Measurements from ENCODE around the gene ADAMTS19.
"Not testable (repeated sequence)": the region's sequence is repeated elsewhere in the genome, so short reads cannot be mapped to it uniquely, and the experiment has no call there.

The ADAMTS19 gene, protein sequence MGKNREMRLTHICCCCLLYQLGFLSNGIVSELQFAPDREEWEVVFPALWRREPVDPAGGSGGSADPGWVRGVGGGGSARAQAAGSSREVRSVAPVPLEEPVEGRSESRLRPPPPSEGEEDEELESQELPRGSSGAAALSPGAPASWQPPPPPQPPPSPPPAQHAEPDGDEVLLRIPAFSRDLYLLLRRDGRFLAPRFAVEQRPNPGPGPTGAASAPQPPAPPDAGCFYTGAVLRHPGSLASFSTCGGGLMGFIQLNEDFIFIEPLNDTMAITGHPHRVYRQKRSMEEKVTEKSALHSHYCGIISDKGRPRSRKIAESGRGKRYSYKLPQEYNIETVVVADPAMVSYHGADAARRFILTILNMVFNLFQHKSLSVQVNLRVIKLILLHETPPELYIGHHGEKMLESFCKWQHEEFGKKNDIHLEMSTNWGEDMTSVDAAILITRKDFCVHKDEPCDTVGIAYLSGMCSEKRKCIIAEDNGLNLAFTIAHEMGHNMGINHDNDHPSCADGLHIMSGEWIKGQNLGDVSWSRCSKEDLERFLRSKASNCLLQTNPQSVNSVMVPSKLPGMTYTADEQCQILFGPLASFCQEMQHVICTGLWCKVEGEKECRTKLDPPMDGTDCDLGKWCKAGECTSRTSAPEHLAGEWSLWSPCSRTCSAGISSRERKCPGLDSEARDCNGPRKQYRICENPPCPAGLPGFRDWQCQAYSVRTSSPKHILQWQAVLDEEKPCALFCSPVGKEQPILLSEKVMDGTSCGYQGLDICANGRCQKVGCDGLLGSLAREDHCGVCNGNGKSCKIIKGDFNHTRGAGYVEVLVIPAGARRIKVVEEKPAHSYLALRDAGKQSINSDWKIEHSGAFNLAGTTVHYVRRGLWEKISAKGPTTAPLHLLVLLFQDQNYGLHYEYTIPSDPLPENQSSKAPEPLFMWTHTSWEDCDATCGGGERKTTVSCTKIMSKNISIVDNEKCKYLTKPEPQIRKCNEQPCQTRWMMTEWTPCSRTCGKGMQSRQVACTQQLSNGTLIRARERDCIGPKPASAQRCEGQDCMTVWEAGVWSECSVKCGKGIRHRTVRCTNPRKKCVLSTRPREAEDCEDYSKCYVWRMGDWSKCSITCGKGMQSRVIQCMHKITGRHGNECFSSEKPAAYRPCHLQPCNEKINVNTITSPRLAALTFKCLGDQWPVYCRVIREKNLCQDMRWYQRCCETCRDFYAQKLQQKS

DNA sequence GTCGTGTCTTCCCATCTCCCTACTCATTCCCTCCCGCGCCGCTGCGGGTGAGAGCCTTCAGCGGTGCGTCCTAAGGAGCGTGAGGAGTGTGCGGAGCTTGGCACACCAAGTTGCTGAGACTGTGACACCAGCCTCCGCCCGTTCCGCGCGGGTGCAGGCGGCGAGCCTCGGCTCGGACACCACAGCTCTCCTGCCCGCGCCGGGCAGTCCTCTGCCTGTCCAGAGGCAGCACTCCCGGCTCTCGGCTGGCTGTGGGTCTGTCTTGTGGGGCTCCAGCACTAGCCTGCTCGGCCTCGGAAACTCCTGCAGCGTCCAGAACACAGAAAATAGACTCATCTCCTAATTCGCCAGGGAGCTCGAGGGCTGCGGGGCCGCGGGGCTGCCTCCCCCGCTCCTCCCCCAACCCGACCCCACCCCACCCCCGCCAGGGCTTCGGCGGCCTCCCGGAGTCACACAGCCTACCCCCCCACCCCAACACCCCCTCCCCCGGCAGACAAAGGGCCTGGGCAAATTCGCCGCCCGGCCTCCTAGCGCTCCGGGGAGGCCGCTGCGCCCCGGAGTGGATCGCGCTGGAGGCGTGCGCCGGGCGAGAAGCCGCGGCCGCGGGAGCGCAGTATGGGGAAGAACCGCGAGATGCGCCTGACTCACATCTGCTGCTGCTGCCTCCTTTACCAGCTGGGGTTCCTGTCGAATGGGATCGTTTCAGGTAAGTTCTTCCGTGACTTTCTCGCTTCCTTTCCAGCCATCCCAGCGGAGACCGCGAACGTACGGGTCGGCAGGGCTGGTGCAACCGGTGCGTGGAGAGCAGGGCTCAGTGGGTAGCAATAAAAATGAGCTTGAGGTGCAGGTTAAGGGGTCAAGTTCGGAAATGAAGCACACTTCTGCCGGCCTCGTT is at the start of gene ADAMTS19:
TSS of gene ADAMTS19 (plus strand) at position 522 of the 895 bp plus-strand sequence. CDS start at position 616, 94 bp downstream.
- FAIRE-seq (no peak), DNase-seq (ENCODE audit: insufficient read length, low spot score) (no peak)
- TF ChIP-seq POLR2A (IDR thresholded peaks at IDR 0.05; ENCODE audit: low read depth, low read length): no peak

DNA sequence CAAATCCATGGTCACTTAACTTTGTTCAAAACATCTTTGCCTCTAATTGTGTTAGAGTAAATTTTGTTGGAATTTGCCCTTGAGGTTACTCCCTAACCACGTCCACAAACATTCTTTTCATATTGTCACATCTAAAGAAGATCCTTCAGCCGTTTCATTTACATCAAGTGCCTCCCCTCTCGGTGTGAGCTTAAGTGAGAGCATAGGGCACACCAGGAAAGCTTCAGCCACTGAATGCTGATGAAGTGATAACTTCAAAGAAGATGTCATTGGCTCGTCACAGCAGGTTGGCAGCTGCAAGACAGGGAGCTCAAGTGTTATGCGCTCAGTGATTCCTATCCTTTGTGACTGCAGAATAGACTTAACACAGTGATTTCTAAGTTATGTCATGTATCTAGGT is 49.6 kb upstream of the ADAMTS19 start:
- no peak for FAIRE-seq
- no peak for DNase-seq (ENCODE audit: insufficient read length, low spot score)
- no peak for TF ChIP-seq POLR2A (IDR thresholded peaks at IDR 0.05; ENCODE audit: low read depth, low read length)

DNA sequence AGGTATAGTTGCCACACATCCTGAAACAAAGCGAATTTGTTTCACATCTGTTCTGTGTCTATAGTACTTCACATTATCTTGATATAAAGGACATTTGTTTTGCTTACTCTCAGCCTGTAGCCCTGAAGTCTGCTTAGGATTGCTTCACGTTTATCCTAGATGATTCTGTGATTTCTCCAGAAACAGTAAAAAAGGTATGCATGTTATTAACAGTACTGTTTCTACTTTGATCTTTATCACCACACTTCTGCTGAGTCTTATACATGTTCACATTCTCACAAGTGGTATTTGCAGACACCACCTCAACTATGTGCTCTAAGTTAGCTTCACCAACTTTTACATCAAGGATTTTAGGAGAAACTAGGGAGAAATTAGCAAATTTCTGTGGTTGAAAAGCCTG is 47.4 kb upstream of the ADAMTS19 start:
- FAIRE-seq (no peak), DNase-seq (ENCODE audit: insufficient read length, low spot score) (no peak)
- TF ChIP-seq POLR2A (IDR thresholded peaks at IDR 0.05; ENCODE audit: low read depth, low read length): no peak

DNA sequence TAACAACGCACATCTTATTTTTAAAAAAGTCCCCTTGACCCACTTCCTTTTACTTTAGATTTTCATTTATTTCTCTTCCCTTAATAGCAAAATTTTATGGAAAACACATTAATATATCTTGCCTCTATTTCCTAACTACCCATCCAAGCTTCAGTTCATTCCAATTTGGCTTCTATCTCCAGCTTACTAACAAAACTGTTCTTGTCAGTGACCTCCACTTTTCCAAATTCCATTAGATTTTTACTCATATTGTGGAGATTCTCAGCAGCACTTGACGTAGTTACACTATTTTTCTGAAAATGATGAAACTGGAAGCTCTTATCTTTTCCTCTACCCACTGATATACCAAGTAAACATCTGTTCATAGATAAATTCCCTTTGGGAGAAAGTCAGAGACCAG is 46.5 kb upstream of the ADAMTS19 start:
- FAIRE-seq: no peak
- no peak for TF ChIP-seq POLR2A (IDR thresholded peaks at IDR 0.05; ENCODE audit: low read depth, low read length)
- DNase-seq (ENCODE audit: insufficient read length, low spot score): no peak

DNA sequence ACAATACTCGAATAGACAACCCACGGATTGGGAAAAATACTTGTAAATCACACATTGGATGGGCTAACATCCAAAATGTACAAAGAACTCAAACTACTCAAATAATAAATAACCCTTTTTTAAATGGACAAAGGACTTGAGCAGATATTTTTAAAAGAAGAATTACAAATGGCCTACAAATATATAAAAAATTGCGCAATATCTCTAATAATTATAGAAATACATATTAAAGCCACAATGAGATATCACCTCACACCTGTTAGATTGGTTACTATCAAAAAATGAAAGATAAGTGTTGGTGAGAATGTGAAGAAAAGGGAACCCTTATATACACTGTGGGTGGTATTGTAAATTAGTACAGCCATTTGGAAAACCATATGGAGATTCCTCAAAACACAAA is 40.8 kb upstream of the ADAMTS19 start:
- FAIRE-seq (no peak), DNase-seq (ENCODE audit: insufficient read length, low spot score) (no peak)
- TF ChIP-seq POLR2A (IDR thresholded peaks at IDR 0.05; ENCODE audit: low read depth, low read length): no peak

DNA sequence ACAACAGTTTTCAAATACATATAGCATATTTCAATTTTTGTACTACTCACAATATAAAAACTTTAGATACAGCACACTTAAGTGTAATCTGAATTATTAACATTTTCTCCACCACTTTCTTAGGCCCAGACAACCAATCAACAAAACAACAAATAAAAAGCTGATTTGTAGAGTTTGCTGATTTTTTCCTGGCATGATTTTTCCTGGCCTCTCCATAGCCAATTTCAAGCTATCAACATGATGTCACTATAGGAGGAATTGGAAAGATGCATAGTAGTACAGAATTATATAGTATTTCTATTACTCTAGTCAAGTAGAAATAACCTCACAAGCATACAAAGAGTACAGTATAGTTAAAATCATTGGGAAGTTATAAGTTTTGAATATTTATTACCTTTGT is 35.1 kb upstream of the ADAMTS19 start:
- FAIRE-seq: no peak

DNA sequence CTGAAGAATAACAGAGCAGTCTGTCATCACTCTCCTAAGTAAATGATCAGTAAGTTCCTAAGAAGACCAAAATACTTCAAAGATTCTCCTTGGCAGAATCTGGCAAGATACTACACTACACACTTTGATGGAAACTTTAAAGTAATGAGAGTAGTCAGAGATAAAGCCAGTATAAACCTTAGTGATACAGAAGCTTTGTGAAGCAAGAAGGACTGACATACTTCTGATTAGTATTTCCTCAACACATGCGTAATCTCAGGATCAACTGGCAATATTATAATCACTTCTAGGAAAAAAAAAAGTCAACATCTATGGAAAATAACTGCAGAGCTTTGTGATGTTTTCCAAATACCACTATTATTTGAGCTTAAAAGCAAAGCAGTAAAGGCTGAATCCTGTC is 34.0 kb upstream of the ADAMTS19 start:
- no peak for FAIRE-seq
- no peak for DNase-seq (ENCODE audit: insufficient read length, low spot score)
- TF ChIP-seq POLR2A (IDR thresholded peaks at IDR 0.05; ENCODE audit: low read depth, low read length): no peak

More for the DNA sequence above, 35.1 kb upstream of the ADAMTS19 start:
- no peak for TF ChIP-seq POLR2A (IDR thresholded peaks at IDR 0.05; ENCODE audit: low read depth, low read length)
- no peak for DNase-seq (ENCODE audit: insufficient read length, low spot score)

DNA sequence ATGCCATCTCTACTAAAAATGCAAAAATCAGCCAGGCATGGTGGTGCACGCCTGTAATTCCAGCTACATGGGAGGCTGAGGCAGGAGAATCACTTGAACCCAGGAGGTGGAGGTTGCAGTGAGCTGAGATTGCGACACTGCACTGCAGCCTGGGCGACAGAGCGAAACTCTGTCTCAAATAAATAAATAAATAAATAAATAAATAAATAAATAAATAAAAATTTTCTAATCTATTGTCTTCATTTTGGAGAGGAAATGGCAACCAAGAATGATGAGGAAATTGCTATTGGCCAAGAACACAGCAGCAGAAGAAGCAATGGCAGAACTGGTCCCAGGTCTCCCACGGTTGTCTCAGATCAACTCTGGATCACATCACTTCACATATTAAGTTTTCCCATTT is 31.5 kb upstream of the ADAMTS19 start:
- not testable (repeated sequence) for FAIRE-seq; DNase-seq (ENCODE audit: insufficient read length, low spot score)

DNA sequence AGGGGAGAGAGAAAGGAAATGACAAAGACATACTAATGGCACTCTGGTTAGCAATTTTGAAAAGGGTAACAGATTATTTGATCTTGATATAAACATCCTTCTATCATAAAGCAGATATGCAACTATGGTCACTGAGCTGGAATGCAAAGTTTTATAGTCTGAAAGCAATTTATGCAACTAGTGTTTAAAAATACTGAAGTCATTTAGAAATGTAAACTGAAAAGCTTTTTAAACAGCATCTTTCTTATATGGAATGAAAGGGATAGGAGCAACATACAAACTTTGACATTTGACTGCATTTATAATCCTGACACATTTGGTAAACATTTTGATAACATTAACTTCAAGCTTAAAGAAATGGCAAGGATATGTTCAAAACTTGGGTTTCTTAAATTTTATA is 28.7 kb upstream of the ADAMTS19 start:
- no peak for TF ChIP-seq POLR2A (IDR thresholded peaks at IDR 0.05; ENCODE audit: low read depth, low read length)
- FAIRE-seq: no peak
- no peak for DNase-seq (ENCODE audit: insufficient read length, low spot score)

DNA sequence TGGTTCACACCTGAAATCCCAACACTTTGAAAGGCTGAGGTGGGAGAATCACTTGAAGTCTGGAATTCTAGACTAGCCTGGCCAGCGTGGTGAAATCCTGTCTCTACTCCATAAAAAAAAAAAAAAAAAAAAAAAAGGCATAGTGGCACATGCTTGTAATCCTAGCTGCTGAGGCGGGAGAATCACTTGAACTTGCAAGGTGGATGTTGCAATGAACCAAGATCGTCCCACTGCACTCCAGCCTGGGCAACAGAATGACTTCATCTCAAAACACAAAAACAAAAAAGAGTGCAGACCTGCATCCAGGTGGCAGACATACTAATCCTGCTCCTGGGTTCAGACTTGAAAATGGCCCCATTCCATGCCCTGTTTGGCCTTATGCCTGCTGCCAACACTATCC is 21.8 kb upstream of the ADAMTS19 start:
- no peak for TF ChIP-seq POLR2A (IDR thresholded peaks at IDR 0.05; ENCODE audit: low read depth, low read length)
- FAIRE-seq: no peak
- DNase-seq (ENCODE audit: insufficient read length, low spot score): no peak

DNA sequence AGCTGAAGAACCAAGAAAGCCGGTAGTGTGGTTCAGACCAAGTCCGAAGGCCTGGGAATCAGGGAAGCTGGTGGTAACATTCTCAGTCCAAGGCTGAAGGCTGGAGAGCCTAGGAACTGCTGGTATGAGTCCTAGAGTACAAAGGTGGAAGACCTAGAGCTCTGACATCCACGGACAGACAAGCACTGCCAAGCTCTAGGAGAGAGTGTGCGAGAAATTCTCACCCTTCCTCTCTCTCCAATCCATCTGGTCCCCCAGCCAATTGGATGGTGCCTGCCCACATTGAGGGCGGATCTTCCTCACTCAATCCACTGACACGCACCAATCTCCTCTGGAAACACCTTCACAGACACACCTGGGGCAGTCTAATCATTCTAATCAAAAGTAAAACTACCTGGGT is 19.7 kb upstream of the ADAMTS19 start:
- TF ChIP-seq POLR2A (IDR thresholded peaks at IDR 0.05; ENCODE audit: low read depth, low read length): no peak
- DNase-seq (ENCODE audit: insufficient read length, low spot score): no peak
- FAIRE-seq: no peak

DNA sequence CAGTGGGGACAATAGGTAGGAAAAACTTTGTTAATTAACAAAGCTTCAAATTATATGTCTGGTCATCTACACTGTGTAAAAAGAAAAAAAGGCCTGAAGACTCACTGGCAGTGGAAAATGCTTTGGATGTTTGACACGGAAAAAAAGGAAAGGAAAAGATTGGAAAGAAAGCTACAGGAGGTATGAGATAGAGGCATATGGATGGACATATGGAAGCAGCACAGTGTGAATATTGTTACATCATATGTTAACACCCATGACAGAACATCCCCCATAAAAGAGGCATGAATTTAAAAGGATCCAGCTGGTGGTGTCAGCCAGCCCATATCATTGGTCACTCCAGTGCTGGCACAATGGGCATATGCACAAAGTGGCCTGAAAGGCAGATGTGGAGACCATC is 19.0 kb upstream of the ADAMTS19 start:
- DNase-seq (ENCODE audit: insufficient read length, low spot score): no peak
- FAIRE-seq: no peak

DNA sequence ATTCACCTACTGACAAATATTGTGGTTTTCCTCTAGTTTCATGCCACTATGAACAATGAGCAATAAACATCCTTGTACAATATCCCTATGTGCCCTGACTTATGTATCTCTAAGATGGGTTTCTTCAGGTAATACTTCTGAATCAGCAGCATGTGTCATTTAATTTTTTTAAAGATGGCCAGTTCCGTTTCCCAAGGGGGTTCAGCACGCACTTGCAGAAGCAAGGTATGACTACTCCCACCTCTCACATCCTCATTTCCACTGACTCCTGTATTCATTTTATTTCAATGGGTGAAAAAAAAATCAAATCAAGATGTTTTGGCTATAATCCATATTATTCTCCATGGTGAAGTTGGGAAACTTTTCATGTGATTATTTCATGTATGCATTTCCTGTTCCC is 14.7 kb upstream of the ADAMTS19 start:
- FAIRE-seq: no peak

More for the DNA sequence above, 19.0 kb upstream of the ADAMTS19 start:
- no peak for TF ChIP-seq POLR2A (IDR thresholded peaks at IDR 0.05; ENCODE audit: low read depth, low read length)

More for the DNA sequence above, 14.7 kb upstream of the ADAMTS19 start:
- no peak for DNase-seq (ENCODE audit: insufficient read length, low spot score)
- TF ChIP-seq POLR2A (IDR thresholded peaks at IDR 0.05; ENCODE audit: low read depth, low read length): no peak
